DOHH2 (cell line): ENCODE data around the gene TMEM215.

ENCODE experiments used
- H3F3A ChIP-seq: fragments of 200-600 bp; sonication (generic), shearing (Covaris generic); 2 replicates; pipeline ENCODE4 v1.6.0; 2016; ENCODE audit warnings: antibody characterized with exemption, mild to moderate bottlenecking; ENCODE audit not compliant: control insufficient read depth, insufficient read depth
- H3K27ac ChIP-seq: fragments of 200-600 bp; sonication (generic); 2 replicates; pipeline ENCODE4 v1.5.1; 2014; ENCODE audit warnings: low read depth, mild to moderate bottlenecking, low read length, moderate library complexity
- H3K27me3 ChIP-seq: fragments of 200-600 bp; sonication (generic); 2 replicates; pipeline ENCODE4 v1.6.1; 2014; ENCODE audit warnings: mild to moderate bottlenecking, low read length, mixed read lengths; ENCODE audit not compliant: control insufficient read depth
- H3K36me3 ChIP-seq: fragments of 200-600 bp; sonication (generic); 2 replicates; pipeline ENCODE4 v1.6.1; 2014; ENCODE audit warnings: mild to moderate bottlenecking, low read length, moderate library complexity, mixed read lengths; ENCODE audit not compliant: control insufficient read depth
- H3K4me1 ChIP-seq: fragments of 200-600 bp; sonication (generic); 2 replicates; pipeline ENCODE4 v1.6.1; 2014; ENCODE audit warnings: mild to moderate bottlenecking, low read length, mixed read lengths; ENCODE audit not compliant: control insufficient read depth
- H3K4me2 ChIP-seq: fragments of 200-600 bp; sonication (generic); 2 replicates; pipeline ENCODE4 v1.6.0; 2014; ENCODE audit warnings: mild to moderate bottlenecking, low read length, moderate library complexity
- H3K4me3 ChIP-seq: fragments of 200-600 bp; sonication (generic); 2 replicates; pipeline ENCODE4 v1.5.1; 2014; ENCODE audit warnings: mild to moderate bottlenecking, low read length, mixed read lengths
- H3K79me2 ChIP-seq: fragments of 200-600 bp; sonication (generic); 2 replicates; pipeline ENCODE4 v1.6.1; 2014; ENCODE audit warnings: mild to moderate bottlenecking, low read length, mixed read lengths; ENCODE audit not compliant: control insufficient read depth
- H3K9me2 ChIP-seq: fragments of 200-600 bp; sonication (generic); replicated peaks from 2 replicates; pipeline ENCODE4 v1.6.1; 2014; ENCODE audit warnings: mild to moderate bottlenecking, low read length, mixed read lengths; ENCODE audit not compliant: control insufficient read depth
- H3K9me3 ChIP-seq: fragments of 200-600 bp; sonication (generic); 2 replicates; pipeline ENCODE4 v1.6.1; 2014; ENCODE audit warnings: antibody characterized with exemption, low read length, mixed read lengths; ENCODE audit not compliant: control insufficient read depth, insufficient read depth
- H4K20me1 ChIP-seq: fragments of 200-600 bp; sonication (generic); 2 replicates; pipeline ENCODE4 v1.6.0; 2014; ENCODE audit warnings: low read depth, mild to moderate bottlenecking, antibody characterized with exemption, low read length, moderate library complexity; ENCODE audit not compliant: control insufficient read depth, insufficient read depth
- CTCF ChIP-seq: fragments of 200-600 bp; sonication (generic); IDR thresholded peaks from one replicate; pipeline ENCODE4 v1.5.1; 2014; ENCODE audit warnings: antibody characterized with exemption, mild to moderate bottlenecking, low read depth, low read length; ENCODE audit not compliant: poor library complexity, severe bottlenecking
- EZH2phosphoT487 ChIP-seq: fragments of 200-600 bp; sonication (generic); IDR thresholded peaks from 2 replicates; pipeline ENCODE4 v1.6.1; 2017; ENCODE audit warnings: borderline replicate concordance, mild to moderate bottlenecking, antibody characterized with exemption, low read length, moderate library complexity, mixed read lengths

Gene TMEM215

GRCh38 chr9:32738501-32739172, 44.7 kb upstream of the TMEM215 start:
- Histone ChIP-seq H3K27me3 (no peaks in the 10 kb centered on the region), H3K4me3 (no peak overlapping the region), H3K79me2 (no peaks in the 10 kb centered on the region), H3K9me2 (no peaks in the 10 kb centered on the region), H3K4me2 (no peak overlapping the region), H3K4me1 (no peaks in the 10 kb centered on the region), H3K36me3 (no peaks in the 10 kb centered on the region), H4K20me1 (no peaks in the 10 kb centered on the region), H3K9me3 (no peaks in the 10 kb centered on the region), H3K27ac (no peak overlapping the region), H3F3A (no peaks in the 10 kb centered on the region)
- TF ChIP-seq CTCF (no peak), EZH2phosphoT487 (no peak)

- no peaks in the 10 kb centered on the region for H3F3A ChIP-seq
- no peaks in the 10 kb centered on the region for H3K36me3 ChIP-seq
- peaks cover under 1% of the 10 kb centered on the region; the same call in 1 of the 2 replicates for H3K27me3 ChIP-seq
- H3K4me1 ChIP-seq, result no peaks in the 10 kb centered on the region
- H3K4me3 ChIP-seq, result no peak overlapping the region
- H3K9me2 ChIP-seq, result no peaks in the 10 kb centered on the region
- H3K9me3 ChIP-seq, result no peaks in the 10 kb centered on the region
- TF ChIP-seq CTCF (no peak), EZH2phosphoT487 (no peak)
- no peak overlapping the region for H3K27ac ChIP-seq
- H4K20me1 ChIP-seq, result no peaks in the 10 kb centered on the region
- H3K4me2 ChIP-seq, result no peak overlapping the region
- no peaks in the 10 kb centered on the region for H3K79me2 ChIP-seq
These were observed 41.6 kb upstream of the TMEM215 start for GRCh38 chr9:32741706-32742105.

DNA sequence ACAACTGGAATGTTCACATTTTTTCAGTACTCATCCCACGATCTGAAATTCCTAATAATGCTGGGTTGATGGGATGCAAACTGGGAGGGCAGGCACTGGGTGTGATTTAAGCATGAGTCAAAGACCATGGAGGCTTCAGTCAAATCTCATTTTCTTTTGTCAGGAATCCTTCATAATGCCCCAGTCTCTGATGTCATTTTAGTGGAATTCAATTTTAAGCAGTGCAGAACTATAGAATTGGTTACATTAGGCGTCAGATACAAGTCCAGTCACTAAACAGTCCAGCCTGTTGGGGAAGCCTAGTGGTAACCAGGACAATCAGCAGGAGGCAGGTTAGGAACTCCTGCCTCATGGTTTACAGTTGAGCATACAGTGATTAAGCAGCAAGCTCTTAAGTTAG, 41.0 kb upstream of the TMEM215 start:
- Histone ChIP-seq H3F3A (no peaks in the 10 kb centered on the region), H3K36me3 (no peaks in the 10 kb centered on the region), H3K4me3 (no peak overlapping the region), H3K4me2 (no peak overlapping the region), H4K20me1 (no peaks in the 10 kb centered on the region), H3K4me1 (no peaks in the 10 kb centered on the region), H3K9me2 (no peaks in the 10 kb centered on the region), H3K27ac (no peak overlapping the region), H3K9me3 (no peaks in the 10 kb centered on the region), H3K27me3 (peaks cover 3% of the 10 kb centered on the region; the same call in 1 of the 2 replicates), H3K79me2 (no peaks in the 10 kb centered on the region)
- TF ChIP-seq EZH2phosphoT487 (no peak), CTCF (no peak)

GRCh38 chr9:32748013-32748412, 35.3 kb upstream of the TMEM215 start:
- H4K20me1 ChIP-seq, result no peaks in the 10 kb centered on the region
- H3K36me3 ChIP-seq, result no peaks in the 10 kb centered on the region
- no peak overlapping the region for H3K4me2 ChIP-seq
- no peak overlapping the region for H3K27ac ChIP-seq
- no peaks in the 10 kb centered on the region for H3K79me2 ChIP-seq
- H3K9me2 ChIP-seq, result no peaks in the 10 kb centered on the region
- no peak overlapping the region for H3K4me3 ChIP-seq
- H3K27me3 ChIP-seq, result peaks cover 3% of the 10 kb centered on the region; the same call in 1 of the 2 replicates
- H3K4me1 ChIP-seq, result no peaks in the 10 kb centered on the region
- no peaks in the 10 kb centered on the region for H3F3A ChIP-seq
- TF ChIP-seq EZH2phosphoT487, result no peak
- TF ChIP-seq CTCF, result no peak
- no peaks in the 10 kb centered on the region for H3K9me3 ChIP-seq
